H1 (cell line): ENCODE data around the gene SLC9A5. TPM values are rescaled to one million over a fixed set of nuclear protein-coding genes. Genes with fewer than 3 reads are reported as not detected.
A peak's percentile ranks its signal among the peaks of the same experiment; 100 is the strongest.

Experiments used
- KDM4A ChIP-seq: IDR thresholded peaks from one replicate; pipeline ENCODE4 v1.7.1; 2012; ENCODE audit warnings: low read depth, mild to moderate bottlenecking, moderate library complexity, low read length, inconsistent platforms; ENCODE audit not compliant: severe bottlenecking
- TEAD4 ChIP-seq: IDR thresholded peaks from 2 replicates; pipeline ENCODE4 v1.6.1; 2012; ENCODE audit warnings: low read depth, low read length, inconsistent platforms, mixed read lengths
- YY1 ChIP-seq: IDR thresholded peaks from 2 replicates; pipeline ENCODE4 v1.6.1; 2011; ENCODE audit warnings: low read depth, mild to moderate bottlenecking, low read length
- polyA plus RNA-seq, 7 experiments: library from polyadenylated mRNA; depleted of rRNA in 3 of 7; stranded (reverse) in 5 of 7; unstranded in 2 of 7; fragments of >200 nt in 5 of 7; fragments of 200-250 nt in 2 of 7; gene quantifications; 1 replicate in 5 of 7; 2 replicates in 1 of 7; 4 replicates in 1 of 7; pipeline versions ENCODE4 v1.2.1 to v1.2.3, GENCODE V29; 2011 to 2013; ENCODE audit warnings: missing spikeins in 2 of 7, mixed read lengths in 2 of 7
- total RNA-seq: library from RNA; stranded (reverse); fragmentation: NEBNext Ultra II Directional; extraction: Animal tissue kit (Norgen Biotek cat#: 25700); gene quantifications from 2 replicates; pipeline ENCODE4 v1.2.1, GENCODE V29; 2021

Gene SLC9A5
- total and polyA plus RNA-seq, 2 of the 8 experiments (the other 6 are each of a cell fraction or from before 2014, with no cell fraction given) = 7.9 to 8.6 TPM

DNA sequence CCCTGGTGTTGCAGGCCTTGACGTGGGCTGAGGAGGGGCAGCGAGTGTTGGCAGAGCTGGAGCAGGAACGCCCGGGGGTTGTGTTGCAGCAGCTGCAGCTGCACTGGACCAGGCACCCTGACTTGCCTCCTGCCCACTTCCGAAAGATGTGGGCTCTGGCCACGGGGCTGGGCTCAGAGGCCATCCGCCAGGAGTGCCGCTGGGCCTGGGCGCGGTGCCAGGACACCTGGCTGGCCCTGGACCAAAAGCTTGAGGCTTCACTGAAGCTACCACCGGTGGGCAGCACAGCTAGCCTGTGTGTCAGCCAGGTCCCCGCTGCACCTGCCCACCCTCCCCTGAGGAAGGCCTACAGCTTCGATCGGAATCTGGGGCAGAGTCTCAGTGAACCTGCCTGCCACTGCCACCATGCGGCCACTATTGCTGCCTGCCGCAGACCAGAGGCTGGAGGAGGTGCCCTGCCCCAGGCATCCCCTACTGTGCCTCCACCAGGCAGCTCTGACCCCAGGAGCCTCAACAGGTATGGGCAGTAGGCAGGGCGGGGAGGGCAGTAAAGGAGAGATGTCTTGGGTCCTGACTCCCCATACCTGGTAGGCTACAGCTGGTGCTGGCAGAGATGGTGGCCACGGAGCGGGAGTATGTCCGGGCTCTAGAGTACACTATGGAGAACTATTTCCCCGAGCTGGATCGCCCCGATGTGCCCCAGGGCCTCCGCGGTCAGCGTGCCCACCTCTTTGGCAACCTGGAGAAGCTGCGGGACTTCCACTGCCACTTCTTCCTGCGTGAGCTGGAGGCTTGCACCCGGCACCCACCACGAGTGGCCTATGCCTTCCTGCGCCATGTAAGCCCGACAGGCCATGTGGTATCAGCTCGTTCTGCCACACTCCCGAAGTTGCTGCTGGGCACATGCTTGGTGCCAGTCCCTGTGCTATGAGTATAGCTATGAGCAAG, 36.2 kb downstream of the SLC9A5 start (continued):
- TF ChIP-seq TEAD4 (0 out of 2 replicates have a peak, but pooled peaks have one; percentile 38), KDM4A (no peak), YY1 (0 out of 2 replicates have a peak, but pooled peaks have one; percentile 29)
